NB4 (cell line): Measurements from ENCODE around the gene PNPLA7.

Source experiments
- DNase-seq: peaks from one replicate; pipeline ENCODE4 v3.0.0; 2010; ENCODE audit warnings: low read depth
- H3K4me3 ChIP-seq: one replicate; pipeline ENCODE4 v1.5.1; 2011; ENCODE audit warnings: mild to moderate bottlenecking, low read depth, low read length, moderate library complexity
- CTCF ChIP-seq: IDR thresholded peaks from one replicate; pipeline ENCODE4 v1.5.1; 2012; ENCODE audit warnings: low read depth, low read length
- MAX ChIP-seq: IDR thresholded peaks from 2 replicates; pipeline ENCODE4 v1.6.1; 2011; ENCODE audit warnings: low read depth, low read length
- MYC ChIP-seq: IDR thresholded peaks from 2 replicates; pipeline ENCODE4 v1.6.1; 2011; ENCODE audit warnings: low read depth, low read length
- POLR2A ChIP-seq: IDR thresholded peaks from 2 replicates; pipeline ENCODE4 v1.6.1; 2011; ENCODE audit warnings: mild to moderate bottlenecking; ENCODE audit not compliant: insufficient read length; ENCODE audit errors: extremely low read depth

PNPLA7 gene

GRCh38 chr9:137449931-137450538 is 100.2 kb downstream of the PNPLA7 start:
- H3K4me3 ChIP-seq: no peak overlapping the region
- DNase-seq: peak; percentile 70
- TF ChIP-seq MAX (peak; percentile 48; the same call in 1 of the 2 replicates), CTCF (no peak)

GRCh38 chr9:137449081-137449844 is 100.9 kb downstream of the PNPLA7 start:
- no peak overlapping the region for H3K4me3 ChIP-seq
- no peak for DNase-seq
- TF ChIP-seq POLR2A: no peak
- no peak for TF ChIP-seq CTCF
- TF ChIP-seq MAX: no peak
- TF ChIP-seq MYC: no peak

GRCh38 chr9:137448602-137448962 is 101.6 kb downstream of the PNPLA7 start:
- TF ChIP-seq POLR2A (no peak), MYC (no peak), CTCF (no peak), MAX (no peak)
- no peak overlapping the region for H3K4me3 ChIP-seq
- no peak for DNase-seq

- H3K4me3 ChIP-seq: no peak overlapping the region
- TF ChIP-seq MYC: no peak
- no peak for TF ChIP-seq MAX
- no peak for TF ChIP-seq CTCF
- no peak for TF ChIP-seq POLR2A
- no peak for DNase-seq
Measured at GRCh38 chr9:137447722-137448601, 102.2 kb downstream of the PNPLA7 start.

- TF ChIP-seq CTCF (no peak), POLR2A (no peak), MYC (no peak), MAX (no peak)
- no peak overlapping the region for H3K4me3 ChIP-seq
- no peak for DNase-seq
Measured at GRCh38 chr9:137446851-137447471, 103.2 kb downstream of the PNPLA7 start.
